ENCODE data around the gene FRMD3.

Gene FRMD3

DNA sequence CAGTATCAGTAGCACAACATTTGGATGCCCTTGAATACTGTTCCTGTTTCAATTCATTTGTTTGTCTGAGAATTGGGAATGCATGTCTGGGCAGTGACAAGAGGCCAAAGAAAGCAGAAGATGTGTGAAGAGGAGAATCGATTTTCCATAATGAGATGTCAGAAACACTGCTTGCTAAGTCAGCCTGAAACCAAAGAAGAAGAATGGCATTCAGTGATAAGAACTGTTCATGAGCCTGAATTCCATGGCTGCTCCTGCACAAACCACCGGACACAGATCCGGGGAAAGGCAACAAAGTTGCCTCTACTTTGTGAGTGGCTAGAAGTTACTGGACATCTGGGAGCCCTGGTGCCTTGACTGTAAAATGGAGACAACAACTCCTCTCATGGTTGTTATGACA lies 268.1 kb downstream of the FRMD3 start:
- DNase-seq = no peak

DNA sequence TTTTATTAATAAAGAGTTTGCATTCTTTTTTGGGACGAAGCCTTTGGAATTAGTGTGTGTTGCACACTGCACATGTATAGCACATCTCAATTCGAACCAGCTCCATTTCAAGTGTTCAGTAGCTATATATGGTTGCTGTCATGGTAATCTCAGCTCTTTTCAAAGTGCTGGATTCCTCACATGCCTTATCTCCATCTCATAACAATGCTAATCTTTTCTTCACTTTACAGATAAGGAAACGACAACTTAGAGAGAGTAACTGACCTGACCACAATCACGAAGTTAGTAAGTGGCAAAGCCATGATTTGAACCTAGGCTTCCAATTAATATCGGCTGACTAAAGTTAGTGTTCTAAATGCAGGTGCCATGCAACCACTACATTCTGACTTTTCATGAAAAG lies 270.5 kb downstream of the FRMD3 start:
- no peak for DNase-seq

- no peak for DNase-seq
These were observed 271.3 kb downstream of the FRMD3 start for GRCh38 chr9:83266666-83267496.

GRCh38 chr9:83266331-83266665 lies 271.9 kb downstream of the FRMD3 start:
- DNase-seq = no peak

GRCh38 chr9:83264315-83264714 lies 273.9 kb downstream of the FRMD3 start:
- DNase-seq = no peak

- DNase-seq = no peak
These were observed 278.6 kb downstream of the FRMD3 start for GRCh38 chr9:83259558-83259957.

DNA sequence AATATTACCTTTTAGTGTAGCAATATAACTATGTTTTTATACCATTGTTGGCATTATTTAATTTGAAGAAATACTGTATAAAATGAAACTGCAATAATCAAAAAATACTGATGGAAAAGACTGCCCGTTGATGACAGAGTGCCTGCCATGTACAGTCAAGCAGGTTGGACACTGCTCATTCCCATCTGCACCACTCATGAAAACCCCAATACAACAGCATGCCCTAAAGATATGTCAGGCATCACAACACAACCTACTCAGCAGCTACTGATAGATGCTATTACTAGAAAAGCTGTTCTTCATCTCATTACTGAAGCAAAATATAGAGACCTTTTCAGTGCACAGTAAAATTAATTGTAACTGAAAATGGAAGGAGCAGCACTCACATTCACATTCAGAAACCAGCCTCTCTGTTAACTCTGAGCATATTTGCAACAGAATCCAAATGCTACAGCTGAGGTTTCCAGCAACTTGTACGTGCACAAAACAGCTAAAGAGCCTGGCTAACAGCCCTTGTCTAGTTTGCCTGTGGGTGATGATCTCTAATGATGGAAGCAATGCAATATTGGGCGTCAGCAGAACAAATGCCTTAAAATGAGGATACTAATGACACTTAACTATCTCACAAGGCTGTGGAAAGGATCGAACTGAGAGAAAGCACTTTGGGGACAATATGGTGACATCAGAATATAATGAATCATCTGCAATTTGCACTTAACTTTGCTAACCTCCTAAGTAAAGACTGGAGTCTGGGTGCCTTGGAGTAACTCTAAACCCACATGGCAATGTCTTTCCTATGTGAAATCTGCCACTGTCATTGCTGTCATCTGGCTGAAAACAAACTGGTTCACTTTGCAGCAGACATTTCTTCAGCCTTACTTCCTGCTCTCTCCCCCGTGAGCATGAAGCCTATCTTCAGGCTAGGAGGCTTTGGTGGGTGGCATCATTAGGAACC lies 280.0 kb downstream of the FRMD3 start:
- DNase-seq = no peak

DNA sequence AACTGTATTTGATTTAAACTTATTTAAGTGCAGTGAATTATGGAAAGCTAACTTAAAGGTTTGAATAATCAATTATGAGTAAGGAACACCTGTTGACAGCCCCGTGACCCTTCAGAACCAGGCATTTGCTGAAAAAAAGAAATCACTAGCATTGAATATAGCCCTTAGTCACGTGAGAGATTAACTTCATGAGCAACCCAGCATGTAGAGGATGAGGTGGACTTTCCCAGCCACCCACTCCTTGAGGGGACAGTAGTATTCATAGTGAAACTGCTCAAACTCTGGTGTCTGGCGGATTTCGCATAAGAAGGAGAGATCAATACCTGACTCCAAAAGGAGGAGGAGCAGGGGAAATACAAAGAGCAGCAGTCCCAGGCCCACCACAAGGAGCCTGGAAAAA lies 290.5 kb downstream of the FRMD3 start:
- DNase-seq = no peak

- DNase-seq = no peak
These were observed 292.1 kb downstream of the FRMD3 start for GRCh38 chr9:83245979-83246659.

DNA sequence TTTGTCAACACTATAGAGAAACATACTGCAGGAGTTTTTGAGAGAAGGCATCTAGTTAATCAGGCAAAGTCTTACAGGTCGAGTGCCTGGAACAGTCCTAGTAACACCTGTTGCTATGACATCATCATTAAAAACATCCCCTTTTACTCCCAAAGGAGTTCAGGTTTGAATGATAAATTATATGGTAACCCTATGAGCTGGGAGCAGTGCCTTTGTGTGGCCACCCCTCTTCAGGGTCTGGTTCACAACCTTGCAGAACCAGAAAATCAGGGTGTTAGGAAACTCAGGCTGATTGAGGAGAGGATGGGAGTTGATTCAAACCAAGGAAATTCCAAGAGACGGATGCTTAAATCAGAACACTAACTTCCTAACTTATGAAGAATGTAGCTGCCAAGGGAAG lies 296.1 kb downstream of the FRMD3 start:
- no peak for DNase-seq

- no peak for DNase-seq
These were observed 297.5 kb downstream of the FRMD3 start for GRCh38 chr9:83240671-83241070.

DNA sequence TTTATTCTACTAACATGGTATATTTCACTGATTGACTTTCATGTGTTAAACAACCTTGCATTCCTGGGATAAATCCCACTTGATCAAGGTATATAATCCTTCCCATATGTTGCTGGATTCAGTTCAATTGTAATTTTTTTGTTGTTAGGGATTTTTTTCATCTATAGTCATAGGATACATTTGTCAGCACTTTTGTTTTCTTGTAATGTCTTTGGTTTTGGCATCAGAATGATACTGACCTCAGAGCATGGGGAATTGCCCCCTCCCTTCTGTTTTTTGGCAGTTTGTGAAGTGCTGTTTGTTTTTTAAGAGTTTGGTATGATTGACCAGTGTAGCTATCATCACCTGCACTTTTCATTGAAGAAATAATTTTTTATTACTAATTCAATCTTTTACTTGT lies 298.5 kb downstream of the FRMD3 start:
- no peak for DNase-seq

DNA sequence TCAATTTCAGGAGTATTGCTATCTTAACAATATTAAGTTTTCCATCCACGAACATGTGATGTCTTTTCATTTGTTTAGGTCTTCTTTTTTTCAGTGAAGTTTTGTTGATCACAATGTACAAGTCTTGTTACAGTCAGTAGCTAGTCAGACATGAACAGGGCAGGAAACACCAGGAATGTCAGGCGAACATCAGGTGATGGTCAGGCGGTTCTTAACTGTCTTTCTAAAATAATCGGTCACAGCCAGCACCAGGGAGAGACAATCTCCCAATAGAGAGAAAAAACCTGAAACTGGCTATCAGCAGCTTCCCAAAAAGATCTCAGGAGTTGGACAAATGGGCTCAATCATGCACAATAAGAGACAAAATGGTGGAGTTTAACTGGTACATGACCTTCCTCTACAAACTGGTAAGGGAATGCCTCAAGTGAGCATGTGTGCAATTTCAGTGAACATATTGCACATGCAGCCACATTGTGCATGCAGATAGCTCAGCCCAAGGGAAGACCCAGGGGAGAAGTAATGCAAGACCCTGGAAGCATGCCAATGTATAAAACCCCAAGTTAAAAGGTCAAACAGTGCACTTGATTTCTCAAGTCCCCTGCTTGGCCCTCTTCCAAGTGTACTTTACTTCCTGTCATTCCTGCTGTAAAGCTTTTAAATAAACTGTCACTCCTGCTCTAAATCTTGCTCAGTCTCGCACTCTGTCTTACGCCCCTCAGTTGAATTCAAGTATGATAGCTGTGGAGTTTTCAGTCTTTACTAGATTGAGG lies 299.1 kb downstream of the FRMD3 start:
- DNase-seq = no peak

GRCh38 chr9:83236029-83236696 lies 302.0 kb downstream of the FRMD3 start:
- DNase-seq = no peak

- no peak for DNase-seq
These were observed 302.7 kb downstream of the FRMD3 start for GRCh38 chr9:83235526-83235925.

- no peak for DNase-seq
These were observed 303.7 kb downstream of the FRMD3 start for GRCh38 chr9:83234541-83234940.

DNA sequence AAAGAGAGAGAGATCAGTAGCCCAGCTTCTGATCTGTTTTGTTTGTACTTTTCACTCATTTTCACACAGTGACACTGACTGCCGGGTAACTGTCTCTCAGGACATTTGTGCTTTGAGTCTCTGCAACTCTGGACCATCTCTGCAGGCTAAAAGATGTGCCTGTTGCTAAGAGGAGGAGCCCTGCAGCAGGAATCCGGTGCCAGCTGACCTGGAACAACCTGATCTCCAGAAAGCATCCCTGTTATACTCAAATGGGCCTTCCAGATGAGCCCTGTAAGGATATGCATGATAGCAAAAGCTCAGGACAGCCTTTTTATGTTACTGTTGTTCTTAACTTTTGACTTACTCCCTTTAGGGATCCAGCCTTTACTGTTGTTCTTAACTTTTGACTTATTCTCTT lies 304.6 kb downstream of the FRMD3 start:
- no peak for DNase-seq

DNA sequence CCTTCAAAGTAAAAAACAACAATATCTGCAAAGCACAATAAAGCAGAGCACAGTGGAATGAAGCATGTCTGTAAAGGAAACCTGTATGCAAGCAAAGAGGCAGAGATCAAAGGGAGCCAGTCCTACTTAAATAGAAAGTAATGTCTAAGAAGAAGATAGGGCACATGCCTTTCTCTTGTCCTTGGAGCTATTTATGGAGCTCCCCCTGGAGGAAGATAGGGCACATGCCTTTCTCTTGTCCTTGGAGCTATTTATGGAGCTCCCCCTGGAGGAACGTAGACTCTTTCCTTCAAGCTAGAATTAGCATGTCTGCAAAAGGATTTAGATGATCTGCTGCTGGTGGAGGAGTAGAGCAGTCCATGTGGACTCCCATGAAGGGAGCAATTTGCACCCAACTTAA lies 307.2 kb downstream of the FRMD3 start:
- DNase-seq = no peak

DNA sequence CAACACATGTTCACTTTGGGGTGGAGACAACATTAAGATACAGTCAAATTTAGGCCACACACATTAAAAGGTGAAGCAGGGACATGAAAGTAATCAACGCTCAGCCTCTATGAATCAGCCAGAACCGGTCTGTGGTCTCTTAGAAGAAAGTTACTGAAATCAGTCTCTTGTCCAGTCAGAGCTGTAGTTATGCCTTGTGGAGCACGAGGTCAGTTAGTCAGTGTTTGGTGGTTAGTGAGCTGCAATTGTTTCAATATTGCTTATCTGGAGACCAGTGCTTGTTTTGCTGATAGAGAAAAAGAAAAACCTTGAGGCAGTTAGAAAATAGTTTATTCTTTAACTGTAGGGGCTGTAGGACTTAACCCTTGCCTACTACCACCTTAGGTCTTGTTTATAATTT lies 317.5 kb downstream of the FRMD3 start:
- DNase-seq = no peak

GRCh38 chr9:83219924-83220438 lies 318.2 kb downstream of the FRMD3 start:
- no peak for DNase-seq

DNA sequence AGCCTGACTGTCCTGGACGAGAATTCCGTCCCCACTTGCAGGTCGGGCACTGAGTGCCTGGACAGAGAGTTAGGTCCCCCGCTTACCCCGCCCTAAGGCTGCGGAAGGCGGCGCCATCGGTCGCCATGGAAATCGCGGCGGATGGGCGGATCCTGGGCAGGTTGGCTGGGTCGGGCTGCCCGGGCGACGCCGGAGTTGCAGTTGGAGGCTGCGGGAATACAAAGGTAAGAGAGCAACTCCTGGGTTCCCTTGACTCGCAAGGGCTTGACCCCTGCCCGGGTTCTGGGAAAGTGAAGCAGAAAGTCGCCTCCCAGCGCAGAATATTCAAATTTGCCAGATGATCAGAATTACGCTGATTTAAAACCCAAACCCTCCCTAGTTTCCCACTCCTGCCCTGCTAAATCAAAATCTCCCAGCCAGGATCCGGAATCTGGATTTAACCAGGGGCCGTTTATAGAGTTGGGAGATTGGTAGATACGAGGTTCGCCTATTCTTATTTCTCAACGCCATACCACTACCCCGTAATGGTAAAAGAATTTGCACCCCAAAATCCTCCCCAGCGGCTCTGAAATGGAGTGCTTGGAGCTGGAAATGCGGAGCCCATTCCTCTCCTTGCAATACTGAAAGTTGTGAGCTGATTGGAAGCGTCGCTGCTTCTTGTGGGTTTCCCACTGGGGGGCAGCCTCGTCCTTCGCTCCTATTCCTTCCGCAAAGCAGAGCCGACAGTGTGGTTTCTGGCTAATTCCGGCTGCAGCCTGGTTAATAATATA lies 318.9 kb downstream of the FRMD3 start:
- DNase-seq = no peak
